CD4-positive, alpha-beta memory T cell (primary cell): ENCODE results near the gene NECAB2. TPM values are rescaled to one million over a fixed set of nuclear protein-coding genes. Genes with fewer than 3 reads are reported as not detected.
"Not testable (repeated sequence)": the region's sequence is repeated elsewhere in the genome, so short reads cannot be mapped to it uniquely, and the experiment has no call there.

Experiments
- CTCF ChIA-PET: fragments of 350-600 bp; sonication (Branson Sonifier 250); formaldehyde crosslinking; loops from one replicate; lab custom pipeline; 2021; ENCODE audit warnings: inconsistent platforms; ENCODE audit not compliant: partially characterized antibody; lab: Charles Lee
- POLR2A ChIA-PET: fragments of 350-600 bp; sonication (Branson Sonifier 250); formaldehyde crosslinking; loops from one replicate; lab custom pipeline; 2021; ENCODE audit not compliant: partially characterized antibody; lab: Charles Lee
- DNase-seq, 5 donors: peaks; one replicate each; pipeline versions ENCODE4 v3.0.0 to v3.0.0-alpha.2; 2020 to 2022; ENCODE audit warnings: mixed read lengths in 1 of 5
- H3K27ac ChIP-seq: one replicate; pipeline ENCODE4 v1.7.0; 2013; ENCODE audit warnings: low read depth, low read length
- H3K27me3 ChIP-seq: 2 replicates; pipeline ENCODE4 v1.7.0; 2013; ENCODE audit warnings: mild to moderate bottlenecking, low read length, moderate library complexity; ENCODE audit not compliant: insufficient read depth
- H3K36me3 ChIP-seq: 2 replicates; pipeline ENCODE4 v1.7.0; 2013; ENCODE audit warnings: mild to moderate bottlenecking, low read length, moderate library complexity; ENCODE audit not compliant: insufficient read depth
- H3K4me1 ChIP-seq: 2 replicates; pipeline ENCODE4 v1.7.0; 2013; ENCODE audit warnings: mild to moderate bottlenecking, low read length, moderate library complexity; ENCODE audit not compliant: insufficient read depth
- H3K4me3 ChIP-seq, 2 donors: one replicate each; pipeline ENCODE4 v1.7.0; 2013; ENCODE audit warnings: low read length in 2 of 2, mild to moderate bottlenecking in 1 of 2
- H3K9me3 ChIP-seq, 2 donors: one replicate each; pipeline ENCODE4 v1.7.0; 2013; ENCODE audit warnings: low read length in 2 of 2, control low read depth in 1 of 2; ENCODE audit not compliant: control insufficient read depth in 1 of 2
- H3K27ac Mint-ChIP-seq, 7 donors: one replicate each; pipeline ENCODE4 v1.8.0; 2020 to 2021; ENCODE audit warnings: mixed read lengths in 7 of 7, mild to moderate bottlenecking in 6 of 7, inconsistent platforms in 3 of 7, moderate library complexity in 3 of 7
- H3K27me3 Mint-ChIP-seq, 2 donors: one replicate each; pipeline ENCODE4 v1.8.0; 2020 to 2021; ENCODE audit warnings: mixed read lengths in 2 of 2
- H3K36me3 Mint-ChIP-seq, 2 donors: one replicate each; pipeline ENCODE4 v1.8.0; 2020 to 2021; ENCODE audit warnings: mixed read lengths in 2 of 2, inconsistent platforms in 1 of 2, mild to moderate bottlenecking in 1 of 2
- H3K4me1 Mint-ChIP-seq, 4 donors: one replicate each; pipeline ENCODE4 v1.8.0; 2020 to 2021; ENCODE audit warnings: mixed read lengths in 4 of 4, mild to moderate bottlenecking in 1 of 4
- H3K4me3 Mint-ChIP-seq, 8 donors: one replicate each; pipeline ENCODE4 v1.8.0; 2020 to 2021; ENCODE audit warnings: mixed read lengths in 8 of 8, mild to moderate bottlenecking in 7 of 8, moderate library complexity in 6 of 8, inconsistent platforms in 3 of 8
- H3K9me3 Mint-ChIP-seq, 8 donors: one replicate each; pipeline ENCODE4 v1.8.0; 2020 to 2021; ENCODE audit warnings: mixed read lengths in 8 of 8, mild to moderate bottlenecking in 5 of 8, inconsistent platforms in 3 of 8, moderate library complexity in 1 of 8
- intact Hi-C: fragments of 100-400 bp; cut with micrococcal nuclease; formaldehyde crosslinking; loops from one replicate; pipeline ENCODE4 v1.15.1; 2023
- polyA plus RNA-seq, 2 donors: library from polyadenylated mRNA; unstranded; fragments of 300-500 nt; fragmentation: Illumina TruSeq; gene quantifications; one replicate each; pipeline ENCODE4 v1.2.3, GENCODE V29; 2021
- total RNA-seq, 2 experiments: library from RNA; stranded (reverse); gene quantifications; one replicate each; pipeline ENCODE4 v1.2.3, GENCODE V29; 2021

Gene NECAB2
- total and polyA plus RNA-seq, 4 experiments from 2014 or later = not detected

- H3K9me3 Mint-ChIP-seq = no peaks in the 10 kb centered on the region
- Histone ChIP-seq H3K27ac (no peak overlapping the region), H3K4me3 (no peak overlapping the region), H3K4me1 (peaks cover 10% of the 10 kb centered on the region), H3K9me3 (no peaks in the 10 kb centered on the region), H3K27me3 (no peaks in the 10 kb centered on the region), H3K36me3 (no peaks in the 10 kb centered on the region)
- H3K36me3 Mint-ChIP-seq = no peaks in the 10 kb centered on the region
- DNase-seq = no peak
- peaks cover 3% of the 10 kb centered on the region in 2 donors for H3K27me3 Mint-ChIP-seq
- POLR2A ChIA-PET = interaction anchor here (0.6 kb wide), 1 partner anchor 47 kb away, joined by 3 read pairs; no protein-coding TSS in a partner anchor
- no peak overlapping the region for H3K4me3 Mint-ChIP-seq
- CTCF ChIA-PET = no interaction called here
- peaks cover 0 to 4% (median 4%) of the 10 kb centered on the region in 4 donors for H3K4me1 Mint-ChIP-seq
- intact Hi-C loops = no loop called here
- H3K27ac Mint-ChIP-seq = no peak overlapping the region
These were observed 18.9 kb upstream of the NECAB2 start for GRCh38 chr16:83948914-83949723.

- Histone ChIP-seq H3K4me1 (peaks cover 10% of the 10 kb centered on the region), H3K9me3 (no peaks in the 10 kb centered on the region), H3K36me3 (no peaks in the 10 kb centered on the region), H3K27ac (no peak overlapping the region), H3K27me3 (no peaks in the 10 kb centered on the region), H3K4me3 (no peak overlapping the region)
- Mint-ChIP-seq H3K27me3 (peaks cover 6 to 7% of the 10 kb centered on the region in 2 donors), H3K4me3 (no peak overlapping the region), H3K9me3 (no peaks in the 10 kb centered on the region), H3K36me3 (no peaks in the 10 kb centered on the region), H3K4me1 (peaks cover 0 to 8% (median 4%) of the 10 kb centered on the region in 4 donors), H3K27ac (no peak overlapping the region)
- DNase-seq = no peak
- ChIA-PET POLR2A (no interaction called here), CTCF (no interaction called here)
- intact Hi-C loops = no loop called here
These were observed 18.4 kb upstream of the NECAB2 start for GRCh38 chr16:83949724-83950001.

GRCh38 chr16:83950862-83951399 lies 17.1 kb upstream of the NECAB2 start:
- H3K4me3 Mint-ChIP-seq, H3K9me3 Mint-ChIP-seq, DNase-seq, POLR2A ChIA-PET, H3K36me3 ChIP-seq, CTCF ChIA-PET, H3K27ac ChIP-seq, H3K4me1 Mint-ChIP-seq, H3K36me3 Mint-ChIP-seq, H3K27me3 ChIP-seq, intact Hi-C loops, H3K9me3 ChIP-seq, H3K4me3 ChIP-seq, H3K27ac Mint-ChIP-seq: not testable (repeated sequence)
- peaks cover 10 to 15% of the 10 kb centered on the region in 2 donors for H3K27me3 Mint-ChIP-seq
- peaks cover 10% of the 10 kb centered on the region for H3K4me1 ChIP-seq

- Histone ChIP-seq H3K4me1 (peaks cover 10% of the 10 kb centered on the region), H3K27me3 (no peaks in the 10 kb centered on the region), H3K27ac (no peak overlapping the region), H3K4me3 (no peak overlapping the region), H3K9me3 (no peaks in the 10 kb centered on the region), H3K36me3 (no peaks in the 10 kb centered on the region)
- intact Hi-C loops = no loop called here
- DNase-seq = no peak
- ChIA-PET POLR2A (no interaction called here), CTCF (no interaction called here)
- H3K4me3 Mint-ChIP-seq = no peak overlapping the region
- H3K36me3 Mint-ChIP-seq = no peaks in the 10 kb centered on the region
- peaks cover 0 to 8% (median 4%) of the 10 kb centered on the region in 4 donors for H3K4me1 Mint-ChIP-seq
- H3K27me3 Mint-ChIP-seq = peaks cover 10 to 15% of the 10 kb centered on the region in 2 donors
- H3K27ac Mint-ChIP-seq = peak overlapping the region in 1 of 7 donors; percentile 60
- no peaks in the 10 kb centered on the region for H3K9me3 Mint-ChIP-seq
These were observed 16.5 kb upstream of the NECAB2 start for GRCh38 chr16:83951544-83951943.

- Mint-ChIP-seq H3K4me3 (no peak overlapping the region), H3K36me3 (no peaks in the 10 kb centered on the region), H3K27ac (no peak overlapping the region), H3K27me3 (peaks cover 10 to 15% of the 10 kb centered on the region in 2 donors), H3K9me3 (no peaks in the 10 kb centered on the region), H3K4me1 (peaks cover 0 to 8% (median 4%) of the 10 kb centered on the region in 4 donors)
- ChIA-PET POLR2A (no interaction called here), CTCF (no interaction called here)
- Histone ChIP-seq H3K27me3 (no peaks in the 10 kb centered on the region), H3K36me3 (no peaks in the 10 kb centered on the region), H3K4me3 (no peak overlapping the region), H3K27ac (no peak overlapping the region), H3K4me1 (peaks cover 10% of the 10 kb centered on the region), H3K9me3 (no peaks in the 10 kb centered on the region)
- intact Hi-C loops = no loop called here
- no peak for DNase-seq
These were observed 15.5 kb upstream of the NECAB2 start for GRCh38 chr16:83952587-83952939.

- H3K4me1 ChIP-seq = peaks cover 10% of the 10 kb centered on the region
- no peaks in the 10 kb centered on the region for H3K36me3 Mint-ChIP-seq
- intact Hi-C loops = no loop called here
These were observed 14.9 kb upstream of the NECAB2 start, which contains the start of gene OSGIN1 for GRCh38 chr16:83952940-83953795. OSGIN1 (plus strand) TSS chr16:83953240; CDS start chr16:83957672, 4,432 bp downstream.

More at GRCh38 chr16:83952940-83953795, 14.9 kb upstream of the NECAB2 start, which contains the start of gene OSGIN1:
- H3K9me3 Mint-ChIP-seq = no peaks in the 10 kb centered on the region
- H3K27me3 Mint-ChIP-seq = peaks cover 10 to 15% of the 10 kb centered on the region in 2 donors
- ChIA-PET POLR2A (interaction anchor here (1.4 kb wide), 1 partner anchor 234 kb away, joined by 3 read pairs; no protein-coding TSS in a partner anchor), CTCF (interaction anchor here (1.0 kb wide), 1 partner anchor 223 kb away, joined by 3 read pairs; no protein-coding TSS in a partner anchor)
- H3K27ac Mint-ChIP-seq = peak within 1 kb of the TSS in 2 of 7 donors; percentile 43 to 50
- Histone ChIP-seq H3K27ac (no peak within 1 kb of the TSS), H3K27me3 (no peaks in the 10 kb centered on the region), H3K4me3 (no peak within 1 kb of the TSS), H3K9me3 (no peaks in the 10 kb centered on the region), H3K36me3 (no peaks in the 10 kb centered on the region)
- peak within 1 kb of the TSS in 7 of 8 donors; percentile 32 to 79 (median 66) for H3K4me3 Mint-ChIP-seq
- peak in 3 of 5 donors; percentile 13 to 59 (median 21) for DNase-seq
- H3K4me1 Mint-ChIP-seq = peaks cover 0 to 8% (median 4%) of the 10 kb centered on the region in 4 donors
